Endodermal cell (in vitro differentiated cells): Measurements from ENCODE around the gene SHH. TPM values are rescaled to one million over a fixed set of nuclear protein-coding genes. Genes with fewer than 3 reads are reported as not detected.

ENCODE experiments used
- DNase-seq: peaks from one replicate; pipeline ENCODE4 v3.0.0-alpha.2; 2017
- H3K27ac ChIP-seq: 2 replicates; pipeline ENCODE4 v1.5.1; 2013; ENCODE audit warnings: mild to moderate bottlenecking, low read depth, low read length, moderate library complexity
- H3K27me3 ChIP-seq: 2 replicates; pipeline ENCODE4 v1.6.1; 2013; ENCODE audit warnings: mild to moderate bottlenecking, low read length, moderate library complexity; ENCODE audit not compliant: insufficient read depth, control insufficient read depth, poor library complexity, severe bottlenecking
- H3K36me3 ChIP-seq: 2 replicates; pipeline ENCODE4 v1.7.0; 2013; ENCODE audit warnings: mild to moderate bottlenecking, low read length, moderate library complexity; ENCODE audit not compliant: control insufficient read depth, insufficient read depth
- H3K4me1 ChIP-seq: one replicate; pipeline ENCODE4 v1.7.0; 2013; ENCODE audit warnings: low read length; ENCODE audit not compliant: control insufficient read depth, insufficient read depth
- H3K4me3 ChIP-seq: 2 replicates; pipeline ENCODE4 v1.5.1; 2013; ENCODE audit warnings: mild to moderate bottlenecking, low read length, moderate library complexity
- H3K9ac ChIP-seq: 2 replicates; pipeline ENCODE4 v1.6.1; 2013; ENCODE audit warnings: mild to moderate bottlenecking, low read length, moderate library complexity; ENCODE audit not compliant: poor library complexity, severe bottlenecking; ENCODE audit errors: extremely low read depth
- H3K9me3 ChIP-seq: 2 replicates; pipeline ENCODE4 v1.6.1; 2013; ENCODE audit warnings: mild to moderate bottlenecking, low read length, moderate library complexity; ENCODE audit not compliant: control insufficient read depth
- H3K27ac Mint-ChIP-seq: 2 replicates; pipeline ENCODE4 v1.8.0; 2020; ENCODE audit warnings: mixed read lengths
- H3K27me3 Mint-ChIP-seq: 2 replicates; pipeline ENCODE4 v1.8.0; 2021; ENCODE audit warnings: mild to moderate bottlenecking, mixed read lengths; ENCODE audit not compliant: insufficient read depth
- H3K36me3 Mint-ChIP-seq: 2 replicates; pipeline ENCODE4 v1.8.0; 2020; ENCODE audit warnings: low read depth, mixed read lengths
- H3K4me1 Mint-ChIP-seq: 2 replicates; pipeline ENCODE4 v1.8.0; 2020; ENCODE audit warnings: mixed read lengths
- H3K4me3 Mint-ChIP-seq: 2 replicates; pipeline ENCODE4 v1.8.0; 2020; ENCODE audit warnings: mild to moderate bottlenecking, moderate library complexity, mixed read lengths
- H3K9me3 Mint-ChIP-seq: 2 replicates; pipeline ENCODE4 v1.8.0; 2020; ENCODE audit warnings: mild to moderate bottlenecking, mixed read lengths
- CTCF ChIP-seq: fragments of 200-600 bp; sonication (generic); conservative IDR thresholded peaks from 2 replicates; pipeline ENCODE4 v1.5.0; 2021; ENCODE audit warnings: antibody characterized with exemption, mild to moderate bottlenecking
- WGBS, 2 experiments: methylation state at CpG; one replicate each; pipeline versions ENCODE4 v1.1.5 to v1.1.7; 2013; ENCODE audit warnings: missing lambda C conversion rate in 2 of 2, mixed read lengths in 1 of 2; ENCODE audit not compliant: insufficient coverage in 1 of 2, insufficient read length in 1 of 2; 5-methylcytosine and 5-hydroxymethylcytosine counted together
- total RNA-seq, 2 donors: library from RNA; stranded (reverse); fragmentation: NEBNext Ultra II Directional in 1 of 2; extraction: Animal tissue kit (Norgen Biotek cat#: 25700) in 1 of 2; gene quantifications; 2 replicates in 1 of 2; 3 replicates in 1 of 2; pipeline ENCODE4 v1.2.1, GENCODE V29; 2021

SHH gene
- total RNA-seq, 2 donors from 2014 or later = 0.99 to 1.6 TPM

DNA sequence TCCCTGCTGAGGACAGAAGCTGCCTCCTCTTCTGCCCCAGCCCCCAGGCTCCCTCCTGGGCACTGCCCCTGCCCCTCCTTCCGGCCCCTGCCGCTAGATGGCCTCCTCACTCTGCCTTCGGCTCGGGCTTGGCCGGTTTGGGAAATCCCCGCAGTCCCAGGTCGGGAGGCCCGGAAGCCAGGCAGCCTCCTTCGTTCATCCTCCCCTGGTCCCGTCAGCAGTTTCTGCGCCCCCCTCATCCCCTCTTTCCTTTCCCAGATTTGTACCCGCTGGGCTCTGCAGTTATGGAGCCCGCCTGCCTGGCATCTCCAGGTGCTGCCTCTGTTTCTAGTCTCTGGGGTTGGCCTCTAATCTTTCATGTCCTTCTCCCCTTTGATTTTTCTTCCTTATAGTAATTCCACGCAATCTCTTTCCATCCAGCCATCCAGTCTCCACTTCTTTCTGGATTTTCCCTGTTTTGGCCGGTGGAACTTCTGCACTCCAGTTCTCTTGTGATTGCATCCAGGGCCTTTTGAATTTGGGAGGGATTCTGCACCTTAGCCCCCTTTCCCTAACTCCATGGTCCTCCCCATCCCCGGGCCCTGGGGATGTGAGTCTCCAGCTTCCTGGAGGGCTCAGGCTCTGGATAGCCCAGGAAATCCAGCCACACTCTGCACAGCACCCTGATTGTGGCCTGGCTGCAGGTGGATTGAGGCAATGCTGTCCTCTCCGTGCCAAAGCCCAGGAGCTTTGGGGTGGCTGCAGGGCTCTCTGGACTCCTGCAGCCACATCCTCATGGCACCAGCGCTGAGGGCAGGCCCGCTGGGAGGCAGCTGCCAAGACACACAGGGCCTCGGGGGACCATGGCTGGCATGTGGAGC is 3.3 kb upstream of the SHH start:
- H3K27me3 ChIP-seq = peaks cover 51% of the 10 kb centered on the region
- H3K36me3 ChIP-seq = no peaks in the 10 kb centered on the region
- TF ChIP-seq CTCF = peak; percentile 89
- Mint-ChIP-seq H3K9me3 (no peaks in the 10 kb centered on the region), H3K27me3 (peaks cover 53% of the 10 kb centered on the region), H3K4me1 (peaks cover 15% of the 10 kb centered on the region), H3K27ac (no peak overlapping the region), H3K4me3 (no peak overlapping the region), H3K36me3 (no peaks in the 10 kb centered on the region)
- DNase-seq = peak; percentile 94
- no peak overlapping the region for H3K4me3 ChIP-seq
- no peaks in the 10 kb centered on the region for H3K9me3 ChIP-seq
- no peak overlapping the region for H3K9ac ChIP-seq
- H3K4me1 ChIP-seq = no peaks in the 10 kb centered on the region
- 34 to 38% methylated on average over 14 to 20 of the region's 20 CpGs for WGBS, 2 experiments
- no peak overlapping the region for H3K27ac ChIP-seq

- no peak overlapping the region for H3K27ac ChIP-seq
- no peak for TF ChIP-seq CTCF
- H3K27ac Mint-ChIP-seq = no peak overlapping the region
These were observed 2.3 kb upstream of the SHH start for GRCh38 chr7:155814316-155815276.

DNA sequence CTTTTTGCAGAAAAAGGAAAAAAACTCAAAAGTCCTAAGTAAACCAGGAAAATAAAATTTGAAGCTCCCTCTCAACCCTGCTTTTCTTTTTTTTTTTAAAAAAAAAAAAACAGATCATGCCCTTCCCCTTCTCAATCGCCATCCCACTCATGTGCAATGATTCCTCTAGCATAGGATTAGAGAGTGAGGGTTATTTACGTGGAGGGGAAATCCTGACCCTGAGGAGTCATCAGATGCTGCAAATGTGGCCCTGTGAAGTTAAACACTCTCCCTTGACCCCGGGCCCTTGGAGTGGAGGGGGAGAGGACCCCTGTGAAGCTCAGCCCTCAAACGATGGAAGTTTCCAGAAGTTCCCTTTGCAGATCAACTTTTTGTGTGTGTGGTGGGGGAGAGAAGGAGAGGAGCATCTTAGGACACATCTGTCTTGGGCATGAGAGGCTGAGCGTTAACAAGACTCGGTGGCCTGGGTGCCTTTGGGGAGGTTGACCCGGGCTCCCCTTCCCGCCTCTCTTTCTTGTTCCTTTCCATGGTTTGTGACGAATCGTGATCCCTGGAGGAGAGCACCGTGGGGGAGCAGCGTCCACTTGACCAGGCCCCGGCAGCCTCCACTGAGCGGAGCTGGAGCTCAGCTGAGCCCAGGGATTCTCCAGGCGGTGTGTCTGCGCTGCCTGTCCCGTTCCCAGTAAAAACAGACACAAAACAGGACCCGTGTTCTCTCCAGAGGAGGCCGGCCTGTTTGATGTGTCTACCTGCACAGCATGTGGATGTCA is 1.5 kb upstream of the SHH start:
- 29 to 38% methylated on average over 10 to 18 of the region's 19 CpGs for WGBS, 2 experiments
- TF ChIP-seq CTCF = no peak
- H3K36me3 Mint-ChIP-seq = no peaks in the 10 kb centered on the region

More at GRCh38 chr7:155814316-155815276, 2.3 kb upstream of the SHH start:
- H3K9me3 ChIP-seq = no peaks in the 10 kb centered on the region
- WGBS, 2 experiments = 34 to 38% methylated on average over 8 to 22 of the region's 22 CpGs
- Mint-ChIP-seq H3K36me3 (no peaks in the 10 kb centered on the region), H3K9me3 (no peaks in the 10 kb centered on the region), H3K4me1 (peaks cover 15% of the 10 kb centered on the region), H3K4me3 (no peak overlapping the region), H3K27me3 (peaks cover 61% of the 10 kb centered on the region)
- no peaks in the 10 kb centered on the region for H3K36me3 ChIP-seq
- H3K9ac ChIP-seq = no peak overlapping the region
- no peak overlapping the region for H3K4me3 ChIP-seq
- peak; percentile 49 for DNase-seq
- no peaks in the 10 kb centered on the region for H3K4me1 ChIP-seq
- peaks cover 61% of the 10 kb centered on the region for H3K27me3 ChIP-seq

More for the DNA sequence above, 1.5 kb upstream of the SHH start:
- Mint-ChIP-seq H3K27me3 (peaks cover 69% of the 10 kb centered on the region), H3K9me3 (no peaks in the 10 kb centered on the region), H3K4me3 (no peak overlapping the region), H3K4me1 (peaks cover 20% of the 10 kb centered on the region), H3K27ac (no peak overlapping the region)
- no peak overlapping the region for H3K9ac ChIP-seq
- peaks cover 69% of the 10 kb centered on the region for H3K27me3 ChIP-seq
- H3K4me1 ChIP-seq = no peaks in the 10 kb centered on the region
- H3K27ac ChIP-seq = no peak overlapping the region
- H3K9me3 ChIP-seq = no peaks in the 10 kb centered on the region
- peak; percentile 55 for DNase-seq
- no peaks in the 10 kb centered on the region for H3K36me3 ChIP-seq
- H3K4me3 ChIP-seq = no peak overlapping the region
